CD14-positive monocyte (primary cell): Measurements from ENCODE around the gene DHRS2. TPM values are rescaled to one million over a fixed set of nuclear protein-coding genes. Genes with fewer than 3 reads are reported as not detected.
A peak's percentile ranks its signal among the peaks of the same experiment; 100 is the strongest.
"Not testable (repeated sequence)": the region's sequence is repeated elsewhere in the genome, so short reads cannot be mapped to it uniquely, and the experiment has no call there.

Experiments
- DNase-seq, 3 donors: peaks; one replicate each; pipeline ENCODE4 v3.0.0-alpha.2; 2011 to 2022
- H2AFZ ChIP-seq: 2 replicates; pipeline ENCODE4 v1.6.0; 2012; ENCODE audit warnings: mild to moderate bottlenecking, low read depth, low read length, inconsistent platforms; ENCODE audit not compliant: insufficient read depth, poor library complexity, severe bottlenecking
- H3K27ac ChIP-seq, 2 donors: 1 replicate in 1 of 2; 2 replicates in 1 of 2; pipeline ENCODE4 v1.5.1; 2012 to 2013; ENCODE audit warnings: low read length in 2 of 2, control low read depth in 1 of 2, inconsistent platforms in 1 of 2, low read depth in 1 of 2, mild to moderate bottlenecking in 1 of 2
- H3K27me3 ChIP-seq, 2 donors: one replicate each; pipeline versions ENCODE4 v1.6.0 to v1.6.1; 2011 to 2013; ENCODE audit warnings: low read length in 2 of 2; ENCODE audit not compliant: control insufficient read depth in 2 of 2, insufficient read depth in 2 of 2
- H3K36me3 ChIP-seq, 2 donors: replicated peaks in 1 of 2; 1 replicate in 1 of 2; 2 replicates in 1 of 2; pipeline versions ENCODE4 v1.5.1 to v1.6.1; 2012 to 2013; ENCODE audit warnings: low read length in 2 of 2, control low read depth in 1 of 2, inconsistent platforms in 1 of 2, mild to moderate bottlenecking in 1 of 2; ENCODE audit not compliant: insufficient read depth in 2 of 2, control insufficient read depth in 1 of 2
- H3K4me1 ChIP-seq, 2 donors: 1 replicate in 1 of 2; 2 replicates in 1 of 2; pipeline versions ENCODE4 v1.5.1 to v1.6.1; 2012 to 2013; ENCODE audit warnings: low read length in 2 of 2, control low read depth in 1 of 2, inconsistent platforms in 1 of 2, mild to moderate bottlenecking in 1 of 2, moderate library complexity in 1 of 2; ENCODE audit not compliant: insufficient read depth in 2 of 2, control insufficient read depth in 1 of 2
- H3K4me2 ChIP-seq: replicated peaks from 2 replicates; pipeline ENCODE3; 2012; ENCODE audit warnings: low read length, moderate library complexity, mild to moderate bottlenecking; ENCODE audit not compliant: poor library complexity, severe bottlenecking; ENCODE audit errors: extremely low read depth
- H3K4me3 ChIP-seq, 3 experiments: fragments of 200-600 bp in 1 of 3; sonication (generic) in 1 of 3; replicated peaks in 1 of 3; 1 replicate in 2 of 3; 2 replicates in 1 of 3; pipeline ENCODE4 v1.5.1; 2011 to 2013; ENCODE audit warnings: low read length in 3 of 3, mild to moderate bottlenecking in 3 of 3, control low read depth in 2 of 3, low read depth in 2 of 3, inconsistent platforms in 1 of 3, moderate library complexity in 1 of 3
- H3K79me2 ChIP-seq: 2 replicates; pipeline ENCODE4 v1.6.0; 2012; ENCODE audit warnings: mild to moderate bottlenecking, control low read depth, inconsistent platforms, low read length, moderate library complexity; ENCODE audit not compliant: insufficient read depth
- H3K9ac ChIP-seq: 2 replicates; pipeline ENCODE4 v1.6.0; 2017; ENCODE audit warnings: low read length, mild to moderate bottlenecking; ENCODE audit not compliant: insufficient read depth, poor library complexity, severe bottlenecking
- H3K9me3 ChIP-seq, 2 donors: replicated peaks in 1 of 2; 1 replicate in 1 of 2; 2 replicates in 1 of 2; pipeline versions ENCODE4 v1.5.1 to v1.6.1; 2012 to 2013; ENCODE audit warnings: low read length in 2 of 2, control low read depth in 1 of 2; ENCODE audit not compliant: control insufficient read depth in 1 of 2, insufficient read depth in 1 of 2
- H4K20me1 ChIP-seq: 2 replicates; pipeline ENCODE4 v1.6.0; 2012; ENCODE audit warnings: mild to moderate bottlenecking, low read length, control low read depth, moderate library complexity; ENCODE audit not compliant: insufficient read depth
- H3K27ac Mint-ChIP-seq, 7 donors: one replicate each; pipeline ENCODE4 v1.8.0; 2020; ENCODE audit warnings: mild to moderate bottlenecking in 7 of 7, mixed read lengths in 7 of 7, moderate library complexity in 6 of 7, inconsistent platforms in 2 of 7
- H3K27me3 Mint-ChIP-seq, 3 donors: one replicate each; pipeline ENCODE4 v1.8.0; 2021 to 2022; ENCODE audit warnings: low read depth in 3 of 3, mild to moderate bottlenecking in 3 of 3, mixed read lengths in 3 of 3, moderate library complexity in 3 of 3, inconsistent platforms in 1 of 3
- H3K36me3 Mint-ChIP-seq, 2 donors: one replicate each; pipeline ENCODE4 v1.8.0; 2020; ENCODE audit warnings: mixed read lengths in 2 of 2, inconsistent platforms in 1 of 2, mild to moderate bottlenecking in 1 of 2
- H3K4me1 Mint-ChIP-seq: one replicate; pipeline ENCODE4 v1.8.0; 2020; ENCODE audit warnings: mild to moderate bottlenecking, mixed read lengths
- H3K4me3 Mint-ChIP-seq, 2 donors: one replicate each; pipeline ENCODE4 v1.8.0; 2020; ENCODE audit warnings: mild to moderate bottlenecking in 2 of 2, mixed read lengths in 2 of 2, moderate library complexity in 1 of 2
- H3K9me3 Mint-ChIP-seq, 7 donors: one replicate each; pipeline ENCODE4 v1.8.0; 2020 to 2022; ENCODE audit warnings: mixed read lengths in 7 of 7, mild to moderate bottlenecking in 6 of 7, moderate library complexity in 6 of 7, inconsistent platforms in 2 of 7
- CTCF ChIP-seq: fragments of 200-600 bp; IDR thresholded peaks from one replicate; pipeline ENCODE4 v1.8.0; 2022; ENCODE audit warnings: antibody characterized with exemption, mild to moderate bottlenecking
- WGBS: methylation state at CpG from one replicate; pipeline ENCODE4 v1.1.5; 2013; ENCODE audit warnings: missing lambda C conversion rate; ENCODE audit not compliant: insufficient coverage; 5-methylcytosine and 5-hydroxymethylcytosine counted together
- intact Hi-C, 2 donors: fragments of 100-400 bp; cut with micrococcal nuclease; formaldehyde crosslinking; loops; one replicate each; pipeline versions ENCODE4 v1.15.0 to v1.15.1; 2023
- polyA plus RNA-seq, 3 donors: library from polyadenylated mRNA; depleted of rRNA in 1 of 3; unstranded in 2 of 3; stranded (reverse) in 1 of 3; fragments of 300-500 nt in 2 of 3; fragments of >200 nt in 1 of 3; fragmentation: Illumina TruSeq in 2 of 3; gene quantifications; 1 replicate in 2 of 3; 2 replicates in 1 of 3; pipeline ENCODE4 v1.2.3, GENCODE V29; 2012 to 2021

Gene DHRS2
- polyA plus RNA-seq, 3 donors, result not detected

- Histone ChIP-seq H3K4me3 (no peak overlapping the region), H3K4me2 (no peak overlapping the region), H3K27ac (no peak overlapping the region), H2AFZ (peak overlapping the region; percentile 3), H3K9me3 (no peaks in the 10 kb centered on the region), H4K20me1 (no peaks in the 10 kb centered on the region), H3K79me2 (no peaks in the 10 kb centered on the region), H3K4me1 (peaks cover 5 to 7% of the 10 kb centered on the region in 2 donors), H3K36me3 (no peaks in the 10 kb centered on the region), H3K27me3 (peaks cover 0 to 2% of the 10 kb centered on the region in 2 donors), H3K9ac (no peak overlapping the region)
- no peak for TF ChIP-seq CTCF
- 0% methylated on average over 1 of the region's 2 CpGs for WGBS
- no peak overlapping the region for H3K27ac Mint-ChIP-seq
- no peak overlapping the region for H3K4me3 Mint-ChIP-seq
- H3K4me1 Mint-ChIP-seq, result peaks cover 7% of the 10 kb centered on the region
- peaks cover 2 to 21% (median 7%) of the 10 kb centered on the region in 3 donors for H3K27me3 Mint-ChIP-seq
- peaks cover 0 to 10% (median 4%) of the 10 kb centered on the region in 7 donors for H3K9me3 Mint-ChIP-seq
- no peak for DNase-seq
- intact Hi-C loops, result loop anchor here in 1 of 2 donors (5.0 kb wide), 1 partner anchor 323 kb away; no protein-coding TSS in a partner anchor
- H3K36me3 Mint-ChIP-seq, result no peaks in the 10 kb centered on the region
These were observed 46.6 kb upstream of the DHRS2 start for GRCh38 chr14:23589606-23590005.

- no peaks in the 10 kb centered on the region for H3K79me2 ChIP-seq
- intact Hi-C loops, result no loop called here
- H3K4me3 ChIP-seq, result no peak overlapping the region
- no peaks in the 10 kb centered on the region for H3K36me3 ChIP-seq
- Mint-ChIP-seq H3K4me3 (no peak overlapping the region), H3K27ac (no peak overlapping the region), H3K9me3 (peaks cover 0 to 10% (median 4%) of the 10 kb centered on the region in 7 donors), H3K27me3 (peaks cover 2 to 21% (median 7%) of the 10 kb centered on the region in 3 donors), H3K36me3 (no peaks in the 10 kb centered on the region), H3K4me1 (peaks cover 7% of the 10 kb centered on the region)
- TF ChIP-seq CTCF, result no peak
- H3K27ac ChIP-seq, result no peak overlapping the region
- no peaks in the 10 kb centered on the region for H3K9me3 ChIP-seq
- H2AFZ ChIP-seq, result no peak overlapping the region
- H4K20me1 ChIP-seq, result no peaks in the 10 kb centered on the region
- no peak overlapping the region for H3K9ac ChIP-seq
- no peak for DNase-seq
- WGBS, result no CpG with 5 or more reads among the region's 4 CpGs
- peaks cover 5 to 7% of the 10 kb centered on the region in 2 donors for H3K4me1 ChIP-seq
- no peak overlapping the region for H3K4me2 ChIP-seq
- H3K27me3 ChIP-seq, result peaks cover 0 to 2% of the 10 kb centered on the region in 2 donors
These were observed 46.0 kb upstream of the DHRS2 start for GRCh38 chr14:23590198-23590597.

- H2AFZ ChIP-seq, H3K27ac Mint-ChIP-seq, H3K4me1 Mint-ChIP-seq, H3K36me3 ChIP-seq, H3K4me3 Mint-ChIP-seq, H3K36me3 Mint-ChIP-seq, H3K4me2 ChIP-seq, DNase-seq, H3K9me3 ChIP-seq, H3K27ac ChIP-seq, H4K20me1 ChIP-seq, H3K4me3 ChIP-seq, H3K4me1 ChIP-seq, H3K27me3 ChIP-seq, intact Hi-C loops, H3K9ac ChIP-seq, H3K79me2 ChIP-seq: not testable (repeated sequence)
- H3K9me3 Mint-ChIP-seq, result peaks cover 0 to 11% (median 4%) of the 10 kb centered on the region in 7 donors
- WGBS, result no CpG with 5 or more reads among the region's 3 CpGs
- H3K27me3 Mint-ChIP-seq, result peaks cover 2 to 11% (median 4%) of the 10 kb centered on the region in 3 donors
These were observed 42.0 kb upstream of the DHRS2 start for GRCh38 chr14:23594191-23594590.
